Mesenchymal stem cell (in vitro differentiated cells and primary cell): Measurements from ENCODE around the gene HYAL2.

Source experiments
- DNase-seq: peaks from one replicate; pipeline ENCODE4 v3.0.0-alpha.2; 2013
- H2AFZ ChIP-seq: one replicate; pipeline ENCODE4 v1.6.1; 2013; ENCODE audit warnings: low read depth, mild to moderate bottlenecking, control low read depth, inconsistent platforms, low read length, moderate library complexity
- H2AK5ac ChIP-seq: 2 replicates; pipeline ENCODE4 v1.6.1; 2013; ENCODE audit warnings: low read length, moderate library complexity, mild to moderate bottlenecking, inconsistent platforms; ENCODE audit not compliant: severe bottlenecking
- H2BK120ac ChIP-seq: one replicate; pipeline ENCODE4 v1.6.1; 2013; ENCODE audit warnings: low read depth, mild to moderate bottlenecking, inconsistent platforms, low read length, moderate library complexity
- H2BK12ac ChIP-seq, 2 experiments: one replicate each; pipeline ENCODE4 v1.6.1; 2013; ENCODE audit warnings: inconsistent platforms in 2 of 2, low read length in 2 of 2, mild to moderate bottlenecking in 2 of 2, moderate library complexity in 2 of 2, control low read depth in 1 of 2
- H2BK15ac ChIP-seq: one replicate; pipeline ENCODE4 v1.6.1; 2013; ENCODE audit warnings: mild to moderate bottlenecking, low read depth, inconsistent platforms; ENCODE audit not compliant: poor library complexity, severe bottlenecking
- H2BK5ac ChIP-seq: 2 replicates; pipeline ENCODE4 v1.6.1; 2013; ENCODE audit warnings: low read depth, mild to moderate bottlenecking, low read length, control low read depth, inconsistent platforms; ENCODE audit not compliant: poor library complexity, severe bottlenecking
- H3K14ac ChIP-seq, 2 experiments: one replicate each; pipeline ENCODE4 v1.6.1; 2013; ENCODE audit warnings: inconsistent platforms in 2 of 2, low read length in 2 of 2, control low read depth in 1 of 2, mild to moderate bottlenecking in 1 of 2, moderate library complexity in 1 of 2
- H3K18ac ChIP-seq, 2 experiments: one replicate each; pipeline ENCODE4 v1.6.1; 2013; ENCODE audit warnings: inconsistent platforms in 2 of 2, low read length in 2 of 2, control low read depth in 1 of 2, low read depth in 1 of 2, mild to moderate bottlenecking in 1 of 2
- H3K23ac ChIP-seq, 2 experiments: one replicate each; pipeline ENCODE4 v1.6.1; 2013; ENCODE audit warnings: inconsistent platforms in 2 of 2, low read length in 2 of 2, mild to moderate bottlenecking in 2 of 2, moderate library complexity in 2 of 2, control low read depth in 1 of 2
- H3K27ac ChIP-seq: 2 replicates; pipeline ENCODE4 v1.5.1; 2013; ENCODE audit warnings: mild to moderate bottlenecking, moderate library complexity, low read length, control low read depth, inconsistent platforms; ENCODE audit not compliant: poor library complexity, severe bottlenecking
- H3K27me3 ChIP-seq, 2 experiments: 2 replicates each; pipeline versions ENCODE4 v1.6.1 to v1.7.0; 2013; ENCODE audit warnings: low read length in 2 of 2, mild to moderate bottlenecking in 2 of 2, moderate library complexity in 2 of 2, control low read depth in 1 of 2, inconsistent platforms in 1 of 2; ENCODE audit not compliant: control insufficient read depth in 1 of 2, insufficient read depth in 1 of 2
- H3K36me3 ChIP-seq, 2 experiments: 2 replicates each; pipeline versions ENCODE4 v1.6.1 to v1.7.0; 2013; ENCODE audit warnings: low read length in 2 of 2, control low read depth in 1 of 2, inconsistent platforms in 1 of 2, low read depth in 1 of 2, mild to moderate bottlenecking in 1 of 2; ENCODE audit not compliant: insufficient read depth in 2 of 2, control insufficient read depth in 1 of 2
- H3K4ac ChIP-seq, 2 experiments: one replicate each; pipeline ENCODE4 v1.6.1; 2013; ENCODE audit warnings: inconsistent platforms in 2 of 2, low read length in 2 of 2, mild to moderate bottlenecking in 2 of 2, moderate library complexity in 2 of 2, control low read depth in 1 of 2, low read depth in 1 of 2
- H3K4me1 ChIP-seq: 2 replicates; pipeline ENCODE4 v1.6.1; 2013; ENCODE audit warnings: low read depth, low read length, control low read depth; ENCODE audit not compliant: control insufficient read depth, insufficient read depth
- H3K4me2 ChIP-seq: 2 replicates; pipeline ENCODE4 v1.6.1; 2013; ENCODE audit warnings: low read length, mild to moderate bottlenecking, inconsistent platforms; ENCODE audit not compliant: poor library complexity, severe bottlenecking
- H3K4me3 ChIP-seq, 2 experiments: 2 replicates each; pipeline versions ENCODE4 v1.5.1 to v1.7.0; 2013; ENCODE audit warnings: low read length in 2 of 2, mild to moderate bottlenecking in 2 of 2, control low read depth in 1 of 2, low read depth in 1 of 2; ENCODE audit not compliant: insufficient read depth in 1 of 2
- H3K79me1 ChIP-seq: replicated peaks from 2 replicates; pipeline ENCODE4 v1.6.1; 2013; ENCODE audit warnings: mild to moderate bottlenecking, control low read depth, low read length, inconsistent platforms; ENCODE audit not compliant: poor library complexity, severe bottlenecking
- H3K9ac ChIP-seq: 2 replicates; pipeline ENCODE4 v1.7.0; 2013; ENCODE audit warnings: mild to moderate bottlenecking, low read length, moderate library complexity
- H3K9me3 ChIP-seq: 2 replicates; pipeline ENCODE4 v1.7.0; 2013; ENCODE audit warnings: mild to moderate bottlenecking, low read length; ENCODE audit not compliant: control insufficient read depth
- H4K8ac ChIP-seq: one replicate; pipeline ENCODE4 v1.6.1; 2013; ENCODE audit warnings: inconsistent platforms, mild to moderate bottlenecking, low read length, moderate library complexity
- H4K91ac ChIP-seq: one replicate; pipeline ENCODE4 v1.6.1; 2013; ENCODE audit warnings: mild to moderate bottlenecking, low read length, inconsistent platforms
- WGBS: methylation state at CpG from one replicate; pipeline ENCODE4 v1.1.7; 2013; ENCODE audit warnings: mixed read lengths; 5-methylcytosine and 5-hydroxymethylcytosine counted together

HYAL2 gene

DNA sequence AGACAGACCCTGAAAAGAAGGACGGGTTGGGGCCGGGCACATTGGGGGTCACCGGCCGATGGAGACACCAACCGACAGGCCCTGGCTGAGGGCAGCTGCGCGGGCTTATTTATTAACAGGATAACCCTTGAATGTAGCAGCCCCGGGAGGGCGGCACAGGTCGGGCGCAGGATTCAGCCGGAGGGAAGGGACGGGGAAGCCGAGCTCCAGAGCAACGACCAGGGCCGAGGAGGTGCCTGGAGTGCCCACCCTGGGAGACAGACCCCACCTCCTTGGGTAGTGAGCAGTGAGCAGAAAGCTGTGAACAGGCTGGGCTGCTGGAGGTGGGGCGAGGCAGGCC, 45.8 kb downstream of the HYAL2 start:
- peaks cover 0 to 5% of the 10 kb centered on the region in 2 experiments for H3K36me3 ChIP-seq
- no peak overlapping the region for H3K4me2 ChIP-seq
- peaks cover 22% of the 10 kb centered on the region for H3K4me1 ChIP-seq
- H3K4me3 ChIP-seq = no peak overlapping the region
- H2BK5ac ChIP-seq = no peak overlapping the region
- H3K23ac ChIP-seq = no peak overlapping the region
- no peak overlapping the region for H4K8ac ChIP-seq
- no peak overlapping the region for H3K4ac ChIP-seq
- 87% methylated on average over 17 of the region's 17 CpGs for WGBS
- DNase-seq = no peak
- H3K18ac ChIP-seq = no peak overlapping the region
- H2AK5ac ChIP-seq = no peak overlapping the region
- H3K9ac ChIP-seq = no peak overlapping the region
- H2BK120ac ChIP-seq = no peak overlapping the region
- H3K27ac ChIP-seq = no peak overlapping the region
- no peak overlapping the region for H3K14ac ChIP-seq
- no peak overlapping the region for H4K91ac ChIP-seq
- H3K79me1 ChIP-seq = no peaks in the 10 kb centered on the region
- no peak overlapping the region for H2BK12ac ChIP-seq
- H2BK15ac ChIP-seq = peak overlapping the region; percentile 60
- no peak overlapping the region for H2AFZ ChIP-seq
- peaks cover 21 to 31% of the 10 kb centered on the region in 2 experiments for H3K27me3 ChIP-seq
- H3K9me3 ChIP-seq = no peaks in the 10 kb centered on the region

DNA sequence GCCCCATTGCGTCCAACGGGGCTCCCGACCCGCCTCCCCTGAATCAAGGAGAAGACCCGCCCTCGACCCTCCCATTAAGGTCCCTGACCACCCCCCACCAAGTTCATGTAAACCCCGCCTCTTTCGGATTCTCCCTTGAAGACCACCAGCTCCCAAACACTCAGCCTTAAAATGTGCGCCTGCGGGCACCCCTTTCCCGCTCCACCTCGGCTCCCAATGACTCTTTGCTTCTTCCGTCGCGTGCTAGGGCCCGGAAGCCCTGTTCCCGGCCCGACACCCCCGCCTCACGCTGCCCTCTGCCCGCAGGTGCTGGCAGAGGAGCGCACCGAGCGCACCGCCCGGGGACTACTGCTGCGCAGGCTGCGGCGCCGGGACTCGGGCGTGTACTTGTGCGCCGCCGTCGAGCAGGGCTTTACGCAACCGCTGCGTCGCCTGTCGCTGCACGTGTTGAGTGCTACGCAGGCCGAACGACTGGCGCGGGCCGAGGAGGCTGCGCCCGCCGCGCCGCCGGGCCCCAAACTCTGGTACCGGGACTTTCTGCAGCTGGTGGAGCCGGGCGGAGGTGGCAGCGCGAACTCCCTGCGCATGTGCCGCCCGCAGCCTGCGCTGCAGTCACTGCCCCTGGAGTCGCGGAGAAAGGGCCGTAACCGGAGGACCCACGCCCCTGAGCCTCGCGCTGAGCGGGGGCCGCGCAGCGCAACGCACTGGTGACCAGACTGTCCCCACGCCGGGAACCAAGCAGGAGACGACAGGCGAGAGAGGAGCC, 46.4 kb downstream of the HYAL2 start:
- peaks cover 21 to 31% of the 10 kb centered on the region in 2 experiments for H3K27me3 ChIP-seq
- H4K91ac ChIP-seq = no peak overlapping the region
- no peaks in the 10 kb centered on the region for H3K9me3 ChIP-seq
- H3K79me1 ChIP-seq = no peaks in the 10 kb centered on the region
- no peak overlapping the region for H2BK15ac ChIP-seq
- H2BK5ac ChIP-seq = no peak overlapping the region
- H3K36me3 ChIP-seq = peaks cover 0 to 5% of the 10 kb centered on the region in 2 experiments
- H2AFZ ChIP-seq = no peak overlapping the region
- H4K8ac ChIP-seq = no peak overlapping the region
- no peak overlapping the region for H3K18ac ChIP-seq
- H3K4ac ChIP-seq = no peak overlapping the region
- no peak overlapping the region for H3K9ac ChIP-seq
- H2BK12ac ChIP-seq = no peak overlapping the region
- DNase-seq = no peak
- H3K4me1 ChIP-seq = peaks cover 22% of the 10 kb centered on the region
- no peak overlapping the region for H2AK5ac ChIP-seq
- WGBS = 32% methylated on average over 75 of the region's 79 CpGs
- peak overlapping the region in 1 of 2 experiments; percentile 7 for H3K4me3 ChIP-seq
- no peak overlapping the region for H3K14ac ChIP-seq
- no peak overlapping the region for H3K23ac ChIP-seq
- H3K4me2 ChIP-seq = no peak overlapping the region
- H3K27ac ChIP-seq = no peak overlapping the region
- no peak overlapping the region for H2BK120ac ChIP-seq

DNA sequence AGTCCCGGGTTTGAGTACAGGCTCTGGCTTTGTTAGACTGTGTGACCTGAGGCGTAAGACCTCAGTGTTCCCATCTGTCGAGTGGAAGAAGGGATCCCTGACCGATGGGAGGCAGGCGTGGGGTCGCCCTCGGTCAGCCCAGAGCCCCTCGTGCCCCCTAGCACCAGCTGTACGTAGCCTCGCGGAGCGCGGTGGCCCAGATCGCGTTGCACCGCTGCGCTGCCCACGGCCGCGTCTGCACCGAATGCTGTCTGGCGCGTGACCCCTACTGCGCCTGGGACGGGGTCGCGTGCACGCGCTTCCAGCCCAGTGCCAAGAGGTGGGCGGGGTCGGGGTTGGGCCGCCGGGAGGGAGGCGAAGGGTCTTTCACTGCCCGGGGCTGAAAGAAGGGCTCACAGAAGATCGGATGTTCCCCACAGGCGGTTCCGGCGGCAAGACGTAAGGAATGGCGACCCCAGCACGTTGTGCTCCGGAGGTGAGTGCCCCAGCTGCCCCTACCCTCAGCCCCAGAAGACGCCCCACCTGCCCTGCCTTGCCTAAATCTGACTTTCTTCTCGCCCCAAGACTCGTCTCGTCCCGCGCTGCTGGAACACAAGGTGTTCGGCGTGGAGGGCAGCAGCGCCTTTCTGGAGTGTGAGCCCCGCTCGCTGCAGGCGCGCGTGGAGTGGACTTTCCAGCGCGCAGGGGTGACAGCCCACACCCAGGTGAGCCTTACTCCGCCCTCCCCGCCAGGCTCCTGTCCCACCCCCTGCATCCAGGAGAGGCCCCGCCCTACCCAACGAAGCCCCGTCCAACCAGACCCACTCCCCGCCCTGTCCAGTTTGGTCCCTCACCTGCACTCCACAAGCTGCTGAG, 47.2 kb downstream of the HYAL2 start:
- Histone ChIP-seq H2AFZ (no peak overlapping the region), H3K23ac (no peak overlapping the region), H2BK12ac (no peak overlapping the region), H3K79me1 (no peaks in the 10 kb centered on the region), H3K27me3 (peaks cover 21 to 31% of the 10 kb centered on the region in 2 experiments), H2AK5ac (no peak overlapping the region), H3K9me3 (no peaks in the 10 kb centered on the region), H3K14ac (peak overlapping the region in 1 of 2 experiments; percentile 58), H3K18ac (no peak overlapping the region), H3K4ac (no peak overlapping the region), H3K4me1 (peaks cover 28% of the 10 kb centered on the region), H3K27ac (no peak overlapping the region), H4K8ac (no peak overlapping the region), H2BK15ac (no peak overlapping the region), H2BK120ac (no peak overlapping the region), H4K91ac (peak overlapping the region; percentile 6), H3K4me3 (peak overlapping the region in 1 of 2 experiments; percentile 23), H3K36me3 (peaks cover 0 to 5% of the 10 kb centered on the region in 2 experiments), H3K9ac (no peak overlapping the region), H3K4me2 (peak overlapping the region; percentile 47), H2BK5ac (no peak overlapping the region)
- 19% methylated on average over 59 of the region's 65 CpGs for WGBS
- no peak for DNase-seq
